Thoracic aorta (tissue), 2 donors: ENCODE results near the gene FITM2. TPM values are rescaled to one million over a fixed set of nuclear protein-coding genes. Genes with fewer than 3 reads are reported as not detected.
"Not testable (repeated sequence)": the region's sequence is repeated elsewhere in the genome, so short reads cannot be mapped to it uniquely, and the experiment has no call there.

Source experiments
- ATAC-seq: fragments of 150-250 bp; one replicate; pipeline ENCODE4 v1.8.0; 2017; ENCODE audit warnings: low read depth; ENCODE audit not compliant: insufficient number of reproducible peaks, low FRiP score
- DNase-seq: peaks from one replicate; pipeline ENCODE4 v3.0.0-alpha.2; 2020; ENCODE audit warnings: low spot score
- H3K27ac ChIP-seq, 2 donors: fragments of 200-600 bp; sonication (generic); 1 replicate in 1 of 2; 2 replicates in 1 of 2; pipeline ENCODE4 v1.5.1; 2016; ENCODE audit warnings: mild to moderate bottlenecking in 2 of 2, moderate library complexity in 2 of 2
- H3K27me3 ChIP-seq: fragments of 200-600 bp; sonication (generic); replicated peaks from 2 replicates; pipeline ENCODE4 v1.6.0; 2016; ENCODE audit warnings: mild to moderate bottlenecking; ENCODE audit not compliant: insufficient read depth
- H3K36me3 ChIP-seq: fragments of 200-600 bp; sonication (generic); one replicate; pipeline ENCODE4 v1.5.1; 2016
- H3K4me1 ChIP-seq, 2 donors: fragments of 200-600 bp; sonication (generic); 1 replicate in 1 of 2; 2 replicates in 1 of 2; pipeline versions ENCODE4 v1.5.1 to v1.6.0; 2016; ENCODE audit warnings: low read depth in 2 of 2, mild to moderate bottlenecking in 1 of 2; ENCODE audit not compliant: control insufficient read depth in 1 of 2
- H3K4me3 ChIP-seq: fragments of 200-600 bp; sonication (generic); 2 replicates; pipeline ENCODE4 v1.5.1; 2016; ENCODE audit warnings: mild to moderate bottlenecking
- H3K9me3 ChIP-seq: fragments of 200-600 bp; sonication (generic); 2 replicates; pipeline ENCODE4 v1.5.1; 2016
- total RNA-seq, 2 donors: library from RNA; depleted of rRNA; stranded (reverse); fragments of >200 nt; gene quantifications; one replicate each; pipeline versions ENCODE4 v1.1.0 to v1.2.3, GENCODE V29; 2016
- TF ChIP-seq, protein P1 (sequence below): fragments of 200-600 bp; sonication (generic); IDR thresholded peaks from one replicate; pipeline ENCODE4 v1.5.1; 2019; ENCODE audit warnings: antibody characterized with exemption

The FITM2 gene
- total RNA-seq, 2 donors from 2014 or later: 7.5 to 8.7 TPM

DNA sequence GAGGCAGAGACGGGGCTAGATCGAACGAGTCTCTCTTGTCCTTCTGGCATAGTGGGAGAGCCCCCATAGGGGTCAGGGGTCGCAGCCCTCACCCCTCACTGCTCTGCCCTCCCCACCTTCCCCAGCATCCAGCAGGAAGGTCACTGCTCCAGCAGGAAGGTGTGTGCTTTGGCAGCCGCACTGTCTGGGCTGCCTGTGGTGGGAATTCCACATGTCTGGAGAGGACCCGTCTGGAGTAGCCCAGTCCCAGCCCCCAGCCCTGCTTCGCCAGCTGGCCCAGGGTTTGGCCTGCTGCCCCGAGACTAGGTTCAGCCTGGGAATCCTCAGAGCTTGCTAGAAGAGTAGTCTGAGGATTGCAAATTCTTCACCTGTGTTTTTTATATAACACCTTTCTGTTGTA is 23.3 kb upstream of the FITM2 start:
- H3K27me3 ChIP-seq: no peaks in the 10 kb centered on the region
- no peaks in the 10 kb centered on the region for H3K4me1 ChIP-seq
- no peak for DNase-seq
- no peak for ATAC-seq
- no peaks in the 10 kb centered on the region for H3K36me3 ChIP-seq
- H3K27ac ChIP-seq: no peak overlapping the region
- TF ChIP-seq, protein P1, sequence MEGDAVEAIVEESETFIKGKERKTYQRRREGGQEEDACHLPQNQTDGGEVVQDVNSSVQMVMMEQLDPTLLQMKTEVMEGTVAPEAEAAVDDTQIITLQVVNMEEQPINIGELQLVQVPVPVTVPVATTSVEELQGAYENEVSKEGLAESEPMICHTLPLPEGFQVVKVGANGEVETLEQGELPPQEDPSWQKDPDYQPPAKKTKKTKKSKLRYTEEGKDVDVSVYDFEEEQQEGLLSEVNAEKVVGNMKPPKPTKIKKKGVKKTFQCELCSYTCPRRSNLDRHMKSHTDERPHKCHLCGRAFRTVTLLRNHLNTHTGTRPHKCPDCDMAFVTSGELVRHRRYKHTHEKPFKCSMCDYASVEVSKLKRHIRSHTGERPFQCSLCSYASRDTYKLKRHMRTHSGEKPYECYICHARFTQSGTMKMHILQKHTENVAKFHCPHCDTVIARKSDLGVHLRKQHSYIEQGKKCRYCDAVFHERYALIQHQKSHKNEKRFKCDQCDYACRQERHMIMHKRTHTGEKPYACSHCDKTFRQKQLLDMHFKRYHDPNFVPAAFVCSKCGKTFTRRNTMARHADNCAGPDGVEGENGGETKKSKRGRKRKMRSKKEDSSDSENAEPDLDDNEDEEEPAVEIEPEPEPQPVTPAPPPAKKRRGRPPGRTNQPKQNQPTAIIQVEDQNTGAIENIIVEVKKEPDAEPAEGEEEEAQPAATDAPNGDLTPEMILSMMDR: no peak
- no peaks in the 10 kb centered on the region for H3K9me3 ChIP-seq
- H3K4me3 ChIP-seq: no peak overlapping the region

DNA sequence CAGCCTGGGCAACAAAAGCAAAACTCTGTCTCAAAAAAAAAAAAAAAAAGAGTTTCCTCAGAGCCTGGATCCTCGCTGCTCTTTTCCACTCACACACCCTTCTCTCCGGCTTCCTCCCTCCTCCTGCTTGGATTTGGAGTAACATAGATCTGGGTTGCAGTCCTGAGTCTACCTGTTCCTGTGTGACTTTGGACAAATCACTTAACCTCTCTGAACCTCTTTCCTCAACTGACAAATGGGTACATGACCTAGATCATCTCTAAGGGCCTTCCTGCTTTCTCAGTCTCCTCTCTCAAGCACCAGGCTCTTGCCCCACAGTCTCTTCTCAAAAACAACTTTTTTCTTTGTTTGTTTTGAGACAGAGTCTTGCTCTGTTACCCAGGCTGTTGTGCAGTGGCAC is 20.2 kb upstream of the FITM2 start:
- Histone ChIP-seq H3K9me3 (no peaks in the 10 kb centered on the region), H3K27me3 (no peaks in the 10 kb centered on the region), H3K4me1 (peaks cover 3 to 6% of the 10 kb centered on the region in 2 donors), H3K27ac (no peak overlapping the region), H3K36me3 (no peaks in the 10 kb centered on the region), H3K4me3 (no peak overlapping the region)
- TF ChIP-seq, protein P1: no peak
- no peak for ATAC-seq
- DNase-seq: no peak

DNA sequence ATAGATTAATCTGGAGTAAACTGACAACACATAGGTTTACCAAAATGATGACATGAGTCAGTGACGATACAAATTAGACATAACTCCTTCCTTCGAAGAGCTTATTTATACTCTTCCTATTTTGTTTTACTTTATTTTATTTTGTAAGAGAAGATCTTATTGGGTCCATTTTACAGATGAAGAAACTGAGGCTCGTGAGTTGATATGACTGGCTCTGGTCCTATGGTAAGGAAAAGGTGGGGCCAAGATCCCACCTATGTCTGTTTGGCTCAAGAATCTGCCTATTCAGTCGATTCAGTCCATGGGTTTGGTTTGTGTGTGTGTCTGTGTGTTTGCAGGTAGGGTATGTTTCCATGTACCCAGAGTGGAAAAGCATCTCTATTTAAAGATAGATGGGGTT is 17.4 kb upstream of the FITM2 start:
- no peaks in the 10 kb centered on the region for H3K9me3 ChIP-seq
- ATAC-seq (no peak), DNase-seq (no peak)
- H3K4me1 ChIP-seq: peaks cover 3 to 6% of the 10 kb centered on the region in 2 donors
- H3K4me3 ChIP-seq: no peak overlapping the region
- H3K27ac ChIP-seq: no peak overlapping the region
- H3K27me3 ChIP-seq: no peaks in the 10 kb centered on the region
- H3K36me3 ChIP-seq: no peaks in the 10 kb centered on the region
- TF ChIP-seq, protein P1: no peak

DNA sequence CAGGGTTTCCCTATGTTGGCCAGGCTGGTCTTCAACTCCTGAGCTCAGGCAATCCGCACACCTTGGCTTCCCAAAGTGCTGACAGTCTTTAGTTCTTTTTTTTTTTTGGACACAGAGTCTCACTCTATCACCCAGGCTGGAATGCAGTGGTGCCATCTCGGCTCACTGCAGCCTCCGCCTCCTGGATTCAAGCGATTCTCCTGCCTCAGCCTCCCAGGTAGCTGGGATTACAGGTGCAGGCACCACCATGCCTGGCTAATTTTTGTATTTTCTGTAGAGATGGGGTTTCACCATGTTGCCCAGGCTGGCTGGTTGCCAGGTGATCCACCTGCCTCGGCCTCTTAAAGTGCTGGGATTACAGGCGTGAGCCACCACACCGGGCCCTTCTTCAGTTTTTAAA is 16.7 kb upstream of the FITM2 start:
- not testable (repeated sequence) for H3K36me3 ChIP-seq, H3K27me3 ChIP-seq, H3K27ac ChIP-seq, ATAC-seq, DNase-seq, H3K9me3 ChIP-seq, H3K4me1 ChIP-seq, H3K4me3 ChIP-seq

DNA sequence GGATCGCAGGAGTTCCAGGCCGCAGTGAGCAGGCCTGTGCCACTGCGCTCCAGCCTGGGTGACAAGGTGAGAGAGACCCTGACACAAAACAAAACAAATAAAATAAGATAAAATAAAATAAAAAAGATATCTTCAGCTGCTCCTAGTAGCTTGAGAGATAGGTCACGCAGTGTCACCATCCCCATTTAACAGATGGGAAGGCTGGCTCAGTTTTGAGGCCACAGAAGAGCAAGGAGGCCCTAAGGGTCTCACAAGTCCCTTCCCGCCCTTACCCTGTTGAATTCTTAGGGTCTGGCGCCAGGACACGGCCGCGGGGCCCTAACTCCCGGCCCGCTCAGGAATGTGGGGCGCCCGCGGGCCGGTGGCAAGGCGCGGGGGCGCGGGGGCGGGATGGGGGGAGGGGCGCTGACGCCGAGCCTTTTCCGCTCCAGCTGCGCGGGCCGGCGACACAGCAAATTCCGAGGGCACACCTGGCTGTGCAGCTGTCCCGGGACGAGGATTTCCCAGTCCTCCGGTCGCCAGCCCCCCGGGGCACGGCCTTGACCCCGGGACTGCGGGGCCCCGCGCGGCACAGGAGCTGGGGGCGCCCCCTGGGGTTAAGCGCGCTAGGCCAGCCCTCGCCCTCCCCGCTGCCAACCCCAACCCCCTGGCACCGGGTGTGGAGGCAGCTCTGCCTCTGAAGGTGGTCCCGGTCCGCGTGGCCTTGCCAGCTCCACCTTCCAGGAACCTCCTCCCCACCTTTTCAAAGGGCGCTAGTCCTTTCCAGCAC is 15.6 kb upstream of the FITM2 start:
- no peaks in the 10 kb centered on the region for H3K36me3 ChIP-seq
- H3K4me1 ChIP-seq: peaks cover 3 to 6% of the 10 kb centered on the region in 2 donors
- DNase-seq (no peak), ATAC-seq (no peak)
- H3K4me3 ChIP-seq: peak overlapping the region; percentile 53
- no peaks in the 10 kb centered on the region for H3K9me3 ChIP-seq
- no peak overlapping the region for H3K27ac ChIP-seq
- no peaks in the 10 kb centered on the region for H3K27me3 ChIP-seq
- TF ChIP-seq, protein P1: no peak

DNA sequence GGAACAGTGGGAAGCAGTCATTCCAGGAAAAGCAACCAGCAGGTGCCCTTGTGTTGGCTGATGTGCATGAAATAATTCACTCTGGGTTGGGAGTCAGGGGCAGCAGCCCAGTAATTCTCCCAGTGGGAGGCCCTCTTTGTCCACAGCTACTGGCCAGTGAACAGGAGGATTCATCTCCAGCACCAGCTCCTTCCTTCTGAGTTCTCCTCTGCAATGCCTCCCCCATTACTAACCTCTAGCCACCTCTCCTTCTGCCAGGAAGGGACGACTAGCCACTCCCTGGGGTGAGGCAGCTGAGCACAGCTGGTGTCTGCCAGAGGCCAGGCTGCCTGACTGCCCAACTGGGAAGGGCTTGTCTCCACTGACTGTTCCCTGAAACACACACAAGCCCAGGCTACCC is 13.3 kb upstream of the FITM2 start:
- Histone ChIP-seq H3K9me3 (no peaks in the 10 kb centered on the region), H3K36me3 (no peaks in the 10 kb centered on the region), H3K4me1 (peaks cover 3 to 6% of the 10 kb centered on the region in 2 donors), H3K27ac (no peak overlapping the region), H3K27me3 (no peaks in the 10 kb centered on the region), H3K4me3 (no peak overlapping the region)
- ATAC-seq (no peak), DNase-seq (no peak)
- TF ChIP-seq, protein P1: no peak
